ENCODE measurements around the gene ANKRD33B.
"Not testable (repeated sequence)": the region's sequence is repeated elsewhere in the genome, so short reads cannot be mapped to it uniquely, and the experiment has no call there.

ANKRD33B gene

DNA sequence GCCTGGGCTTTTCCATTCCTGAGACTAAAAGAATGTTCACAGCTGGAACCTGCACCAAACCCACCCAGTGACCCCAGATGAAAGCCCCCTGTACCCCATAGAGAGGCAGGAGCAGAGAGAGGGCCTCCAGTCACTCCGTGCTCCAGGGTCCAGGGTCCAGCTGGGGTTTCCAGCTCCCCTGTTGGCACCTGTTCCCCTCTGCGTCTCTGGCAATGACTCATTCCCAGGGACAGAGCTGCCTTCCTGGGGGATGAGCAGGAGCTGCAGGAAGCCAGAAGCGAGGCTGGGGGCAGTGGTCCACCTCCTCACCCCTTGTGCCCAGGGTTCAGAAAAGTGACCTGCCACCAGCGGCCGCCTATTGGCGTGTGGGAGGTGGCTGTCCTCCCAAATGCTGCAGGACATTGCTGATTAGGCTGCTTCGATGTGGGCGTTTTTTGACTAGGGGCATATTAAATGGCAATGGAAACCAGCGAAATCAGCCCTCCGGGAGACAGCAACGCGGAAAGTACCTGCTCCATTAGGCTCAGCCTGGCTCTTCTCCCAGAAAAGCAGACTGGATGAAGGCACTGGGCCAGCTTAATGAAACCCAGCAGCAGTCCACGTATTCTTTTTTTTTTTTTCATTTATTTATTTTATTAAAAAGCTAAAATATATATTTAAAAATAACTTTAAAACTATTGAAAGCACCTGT, 99.8 kb downstream of the ANKRD33B start:
- no peak for DNase-seq

DNA sequence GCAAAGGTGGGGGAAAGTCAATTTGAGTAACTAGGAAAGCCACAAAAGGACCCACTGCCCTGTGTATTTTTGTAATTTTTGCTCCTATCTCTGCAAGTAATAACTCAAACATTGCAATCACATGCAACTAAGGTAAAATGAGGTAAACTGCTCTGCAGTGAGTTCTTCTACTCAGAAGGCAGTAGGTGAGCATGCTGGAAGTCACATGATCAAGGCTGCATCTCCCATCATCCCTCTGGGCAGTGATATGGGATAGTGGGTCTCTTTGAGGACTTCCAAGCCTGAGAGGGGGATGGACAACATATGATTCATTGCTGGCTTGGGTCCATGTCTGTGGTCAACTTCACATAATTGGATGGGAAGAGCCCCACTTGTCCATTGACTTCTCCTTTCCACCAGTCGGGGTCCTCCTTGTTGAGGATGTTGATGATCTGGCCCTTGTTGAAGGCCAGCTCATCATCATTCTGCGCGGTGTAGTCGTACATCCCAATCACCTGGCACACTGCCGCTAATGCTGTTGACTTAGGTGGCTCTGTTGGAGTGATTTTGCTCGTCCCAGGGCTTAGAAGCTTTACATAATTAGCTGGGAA, 100.4 kb downstream of the ANKRD33B start:
- not testable (repeated sequence) for DNase-seq

DNA sequence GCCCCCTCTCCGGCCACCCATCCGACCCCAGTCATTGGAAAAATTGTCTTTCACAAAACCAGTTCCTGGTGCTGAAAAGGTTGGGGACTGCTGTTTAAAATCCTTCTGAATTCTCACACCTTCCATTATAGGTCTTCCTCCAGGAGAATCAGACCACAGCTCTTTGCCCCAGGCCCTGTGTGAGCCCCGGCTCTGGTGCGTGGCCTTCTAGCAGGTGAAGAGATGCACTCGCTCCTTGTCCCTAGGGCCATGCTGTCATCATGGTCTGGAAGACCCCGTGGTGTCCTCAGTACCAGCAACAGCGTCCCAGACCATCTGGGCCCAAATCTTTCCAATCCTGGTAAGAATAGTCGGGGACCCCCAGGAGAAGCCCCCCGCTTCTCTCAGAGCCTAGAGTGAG, 101.9 kb downstream of the ANKRD33B start:
- DNase-seq = no peak

DNA sequence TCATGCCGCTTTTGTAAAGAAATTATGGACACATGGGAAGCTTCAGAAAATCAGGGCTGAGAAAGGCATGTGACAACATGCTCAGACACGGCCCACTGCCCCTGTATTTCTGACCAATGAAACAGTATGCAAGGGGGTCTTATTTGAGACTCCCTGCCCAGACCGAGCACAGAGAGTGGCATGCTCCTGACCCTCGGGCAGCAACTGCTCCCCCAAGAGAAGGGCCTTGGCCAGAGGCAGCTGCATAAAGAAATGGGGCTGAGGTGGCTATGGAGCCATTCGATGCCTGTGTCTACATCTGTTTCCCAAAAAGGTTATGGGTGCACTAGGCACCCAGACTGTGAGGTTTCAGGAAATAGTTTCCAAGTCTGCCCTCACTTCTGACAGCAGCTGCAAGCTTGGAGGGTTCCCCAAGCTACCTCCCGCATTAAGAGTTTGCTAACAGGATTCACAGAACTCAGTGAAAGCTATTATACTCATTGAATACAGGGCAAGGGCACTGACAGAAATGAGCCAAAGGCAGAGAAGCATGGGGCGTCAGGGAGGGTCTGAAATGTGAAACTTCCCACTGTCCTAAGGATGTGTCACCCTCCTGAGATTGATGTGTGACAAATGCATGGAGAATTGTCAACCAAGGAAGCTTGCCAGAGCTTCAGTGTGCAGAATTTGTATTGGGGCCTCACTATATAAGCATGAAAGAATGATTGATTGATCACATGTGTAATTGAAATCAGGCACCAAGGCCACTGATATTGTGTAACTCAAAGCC, 102.8 kb downstream of the ANKRD33B start:
- no peak for DNase-seq

DNA sequence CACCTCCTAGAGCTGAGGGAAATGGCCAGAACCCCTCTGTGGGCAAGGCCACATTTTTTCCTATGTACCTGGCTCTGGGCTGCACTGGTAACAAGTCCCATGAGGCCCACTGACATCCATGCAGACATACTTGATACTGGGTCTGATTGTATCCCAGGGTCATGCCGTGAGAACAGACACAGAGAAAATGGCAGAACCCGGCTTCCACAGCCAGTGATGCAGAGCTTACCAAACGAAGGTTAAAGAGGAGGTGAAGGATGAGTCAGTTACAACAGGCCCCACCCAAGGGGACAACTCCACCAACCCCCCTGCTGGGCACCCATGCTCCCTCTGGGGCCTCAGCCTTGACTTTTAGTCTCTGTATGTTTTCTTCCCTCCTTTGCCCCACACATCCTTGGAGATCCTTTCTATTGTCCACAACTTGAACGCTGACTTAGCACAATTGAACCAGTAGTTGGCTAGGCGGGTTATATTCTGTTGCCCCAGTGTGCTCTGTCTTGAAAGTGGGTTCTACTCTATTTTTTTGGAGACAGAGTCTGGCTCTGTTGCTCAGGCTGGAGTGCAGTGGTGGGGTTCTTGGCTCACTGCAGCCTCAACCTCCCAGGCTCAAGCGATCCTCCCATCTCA, 103.7 kb downstream of the ANKRD33B start:
- DNase-seq = no peak

DNA sequence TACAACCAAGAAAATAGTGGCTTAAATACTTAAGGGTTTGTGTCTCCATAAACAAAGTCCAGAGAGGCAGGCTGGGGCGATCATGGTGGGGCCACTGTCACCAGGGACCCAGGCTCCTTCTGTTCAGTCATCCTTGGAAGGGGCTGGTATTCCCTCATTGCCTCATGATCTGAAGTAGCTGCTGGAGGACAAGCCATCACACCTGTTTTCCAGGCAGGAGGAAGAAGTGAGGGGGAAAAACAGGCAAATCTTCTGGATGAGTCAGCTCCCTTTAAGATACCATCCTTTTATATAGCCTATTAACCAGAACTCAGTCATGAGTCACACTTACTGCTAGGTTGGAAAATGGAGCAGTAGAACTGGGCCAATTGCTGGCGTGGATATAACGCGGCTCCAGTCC, 104.8 kb downstream of the ANKRD33B start:
- no peak for DNase-seq

DNA sequence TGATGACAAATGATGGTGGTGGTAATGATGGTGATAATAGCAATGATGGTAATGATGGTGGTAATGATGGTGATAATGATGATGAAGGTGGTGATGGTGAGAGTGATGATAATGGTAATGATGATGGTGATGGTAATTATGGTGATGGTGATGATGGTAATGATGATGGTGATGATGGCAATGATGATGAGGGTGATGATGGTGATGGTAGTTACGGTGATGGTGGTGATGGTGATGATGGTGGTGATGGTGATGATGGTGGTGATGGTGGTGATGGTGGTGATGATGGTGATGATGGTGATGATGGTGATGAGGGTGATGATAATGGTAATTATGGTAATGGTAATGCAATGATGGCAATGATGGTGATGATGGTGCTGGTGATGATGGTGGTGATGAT, 106.1 kb downstream of the ANKRD33B start:
- DNase-seq = no peak

DNA sequence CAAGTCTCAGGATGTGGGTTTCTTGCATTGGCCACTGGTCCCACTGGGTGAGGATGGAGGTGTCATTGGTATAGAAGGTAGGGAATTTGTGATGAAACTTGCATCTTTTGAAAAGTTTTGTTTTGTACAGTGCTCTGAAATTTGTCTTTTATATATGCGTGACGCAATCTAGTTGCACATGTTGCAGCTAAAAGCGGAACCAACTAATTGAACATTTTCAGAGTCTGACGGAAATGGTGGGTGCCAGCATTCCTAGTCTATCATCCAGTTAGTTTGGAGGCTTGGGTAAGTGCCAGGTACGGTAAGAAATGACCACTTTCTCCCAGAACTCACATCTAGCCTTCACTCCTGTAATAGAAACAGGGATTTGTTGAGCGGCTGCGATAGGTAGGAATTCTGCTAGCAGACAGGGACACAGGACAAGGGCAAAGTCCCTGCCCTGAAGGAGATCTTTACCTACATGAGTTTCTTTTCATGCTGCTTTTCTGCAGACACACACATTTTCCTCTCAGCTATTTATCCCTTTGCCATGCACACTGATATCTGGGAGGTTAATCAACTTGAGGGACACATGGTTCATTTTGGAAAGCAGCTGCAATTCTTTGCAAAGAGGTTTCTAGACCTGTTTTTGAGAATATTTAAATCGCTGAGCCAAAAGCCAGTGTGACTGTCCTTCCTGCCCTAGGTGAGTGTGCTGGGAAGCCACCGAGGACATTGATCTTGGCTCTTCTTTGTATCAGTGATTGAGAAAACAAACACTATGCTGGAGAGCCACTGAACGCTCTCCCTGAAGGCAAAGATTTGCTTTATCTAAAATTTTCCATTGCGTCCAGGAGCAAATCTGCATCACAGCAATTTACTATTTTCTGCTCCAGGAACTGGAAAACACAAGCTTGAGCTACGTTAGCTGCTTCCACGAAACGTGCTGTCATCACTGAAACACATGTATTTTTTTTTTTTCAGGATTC, 107.5 kb downstream of the ANKRD33B start:
- no peak for DNase-seq

DNA sequence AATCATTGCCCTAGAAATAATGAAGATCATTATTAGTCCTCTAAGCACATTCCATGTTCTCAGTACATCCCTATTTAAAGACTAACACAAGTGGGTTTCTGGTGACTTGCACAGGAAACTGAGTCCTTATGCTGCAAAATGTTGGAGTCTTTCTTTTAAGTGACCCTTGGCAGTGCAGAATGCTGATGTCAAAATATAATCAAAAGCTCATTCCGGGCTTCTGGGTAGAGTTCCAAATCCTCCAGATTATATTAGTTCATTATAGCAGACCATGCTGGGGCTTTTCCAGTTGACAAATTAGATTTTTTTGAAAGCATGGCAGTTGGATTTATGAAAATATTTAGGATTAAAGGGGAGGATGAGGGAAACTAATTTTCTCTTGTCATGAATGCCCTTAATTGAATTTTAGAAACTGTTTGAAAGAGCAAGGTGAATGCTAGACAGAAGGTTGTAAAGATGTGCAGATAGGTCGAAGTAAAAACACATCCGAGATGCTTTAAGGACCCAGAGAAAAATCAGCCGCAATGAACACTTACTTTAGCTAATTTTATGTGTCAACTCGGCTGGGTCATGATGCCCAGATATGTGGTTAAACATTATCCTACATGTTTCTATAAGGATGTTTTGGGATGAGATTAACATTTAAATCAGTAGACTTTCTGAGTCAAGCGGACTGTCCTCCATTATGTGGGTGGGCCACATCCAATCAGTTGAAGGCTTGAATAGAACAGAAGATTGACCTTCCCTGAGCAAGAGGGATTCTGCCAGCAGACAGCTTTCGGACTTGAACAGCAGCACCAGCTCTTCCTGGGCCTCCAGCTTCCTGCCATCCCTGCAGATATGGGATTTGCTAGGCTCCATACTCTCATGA, 108.5 kb downstream of the ANKRD33B start:
- DNase-seq = no peak

DNA sequence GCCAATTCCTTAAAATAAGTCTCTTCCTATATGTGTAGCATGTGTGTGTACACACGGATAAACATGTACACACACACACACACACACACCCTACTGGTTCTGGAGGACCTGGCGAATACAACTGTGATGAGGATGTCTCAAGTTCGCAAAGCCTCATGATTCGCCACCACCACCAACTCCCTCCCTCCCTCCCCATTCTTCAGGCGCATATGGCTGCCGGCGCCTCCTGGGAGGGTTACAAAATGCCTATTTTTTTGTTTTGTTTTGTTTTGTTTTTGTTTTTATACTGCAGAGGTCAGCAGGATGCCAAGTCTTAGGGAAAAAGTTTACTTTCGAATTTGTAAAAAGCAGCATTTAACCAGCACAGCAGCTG, 109.1 kb downstream of the ANKRD33B start:
- no peak for DNase-seq

DNA sequence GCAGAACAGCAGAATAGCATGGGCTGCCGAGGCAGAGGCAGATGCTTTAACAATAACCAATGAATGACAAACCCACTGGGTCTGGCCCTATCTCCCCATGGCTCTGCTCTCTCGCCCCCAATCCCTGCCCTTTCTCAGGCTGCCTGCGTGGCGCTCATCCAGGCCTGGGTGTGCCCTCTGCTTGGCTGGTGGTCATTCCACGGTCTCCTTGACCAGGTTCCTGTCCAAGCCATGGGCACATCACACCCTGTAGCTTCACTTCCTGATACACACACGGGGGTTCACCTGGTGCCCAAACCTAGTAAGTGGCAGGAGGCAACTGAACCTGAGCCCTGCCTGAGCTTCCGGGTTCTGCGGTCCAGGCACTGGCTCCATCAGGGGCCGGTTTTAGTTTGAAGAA, 109.5 kb downstream of the ANKRD33B start:
- DNase-seq = no peak

DNA sequence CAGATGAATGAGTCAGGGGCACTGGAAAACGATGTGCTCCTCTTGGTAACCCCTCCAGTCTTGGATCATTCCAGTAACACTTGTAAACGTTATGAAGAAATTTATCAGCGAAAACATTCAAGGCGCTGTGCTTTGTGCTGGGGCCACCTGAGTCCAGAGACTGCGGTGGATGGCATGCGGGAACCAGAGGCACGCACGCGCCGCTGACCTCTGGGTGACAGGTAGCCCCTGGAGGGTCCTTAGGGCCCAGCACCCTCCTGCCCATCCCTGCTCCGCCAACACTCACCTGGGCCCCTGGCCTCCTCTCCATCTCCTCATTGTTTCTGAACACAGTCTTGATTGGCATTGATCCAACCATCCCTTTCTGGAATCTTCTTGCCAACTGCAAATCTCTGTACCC, 110.2 kb downstream of the ANKRD33B start:
- no peak for DNase-seq

DNA sequence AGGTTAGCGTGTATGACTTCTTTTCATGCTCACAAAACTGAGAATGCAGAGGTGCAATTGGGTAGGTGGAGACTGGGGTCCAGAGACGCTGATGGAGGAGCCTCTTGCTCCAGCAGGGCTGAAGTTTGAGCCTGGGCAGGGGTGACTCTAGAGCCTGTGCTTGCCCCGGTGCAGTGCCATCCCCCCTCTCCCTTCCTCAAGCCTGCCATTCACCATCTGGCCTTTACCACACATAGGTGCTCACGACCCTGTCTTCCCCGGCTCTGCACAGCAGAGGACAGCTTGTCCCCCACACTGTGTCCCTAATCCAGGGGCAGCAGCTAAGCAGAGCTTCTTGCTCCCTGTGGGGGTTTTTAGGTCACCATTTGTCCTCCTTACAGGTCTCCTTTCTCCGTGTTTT, 110.7 kb downstream of the ANKRD33B start:
- no peak for DNase-seq

DNA sequence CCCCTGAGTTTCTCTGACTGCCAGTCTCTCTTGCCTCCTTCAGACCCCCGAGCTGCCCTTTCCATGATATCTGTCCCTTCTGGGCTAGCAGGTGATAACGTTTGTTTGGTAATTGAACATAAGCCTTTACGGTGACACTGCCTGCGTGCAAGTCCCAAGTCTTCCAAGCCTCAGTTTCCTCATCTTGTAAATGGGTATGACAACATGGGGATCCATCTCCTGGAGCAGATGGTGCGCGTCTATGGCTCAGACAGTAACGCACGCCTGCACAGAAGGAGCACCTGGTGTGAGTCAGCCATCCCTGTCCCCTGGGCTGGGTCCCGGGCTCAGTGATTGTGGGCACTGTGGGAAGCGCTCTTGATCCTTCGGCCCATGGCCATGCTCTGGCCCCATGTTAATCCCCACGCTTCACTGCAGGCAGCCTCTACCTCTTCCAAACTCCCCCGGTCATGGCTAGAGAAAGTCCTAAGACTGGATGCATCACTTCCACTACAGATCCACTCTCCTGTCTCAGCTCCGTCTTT, 111.4 kb downstream of the ANKRD33B start:
- no peak for DNase-seq

DNA sequence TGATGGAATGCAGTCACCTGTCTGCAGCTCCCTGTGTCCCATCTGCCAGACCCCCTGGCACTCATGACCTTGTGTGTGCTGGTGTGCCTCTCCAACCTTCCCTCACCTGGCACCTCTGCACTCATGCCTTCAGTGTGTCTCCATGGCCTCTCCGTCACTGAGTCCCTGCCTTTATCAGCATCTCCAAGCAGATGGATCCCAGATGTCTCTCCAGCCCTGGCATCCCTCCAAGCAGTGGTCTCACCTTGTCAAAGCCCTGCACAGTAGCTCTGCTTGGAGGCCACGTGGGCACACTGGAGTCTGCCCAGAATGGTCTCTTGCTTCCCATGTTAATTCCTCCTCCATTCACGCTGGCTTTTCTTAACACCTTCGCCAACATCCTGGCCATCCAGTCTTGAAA, 112.4 kb downstream of the ANKRD33B start:
- no peak for DNase-seq

DNA sequence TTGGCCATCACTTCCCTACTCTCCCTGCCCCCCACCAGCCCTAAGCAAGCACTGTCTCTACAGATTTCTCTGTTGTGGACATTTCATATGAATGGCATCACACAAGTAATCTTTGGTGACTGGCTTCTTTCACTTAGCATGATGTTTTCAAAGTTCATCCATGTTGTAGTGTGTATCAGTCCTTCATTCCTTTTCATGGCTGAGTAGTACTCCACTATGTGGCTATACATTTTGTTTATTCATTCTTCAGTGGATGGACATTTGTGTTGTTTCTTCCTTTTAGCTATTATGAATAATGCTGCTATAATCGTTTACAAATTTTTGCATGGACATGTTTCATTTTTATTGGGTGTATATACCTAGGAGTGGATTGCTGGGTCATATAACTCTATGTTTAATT, 113.1 kb downstream of the ANKRD33B start:
- DNase-seq = no peak

DNA sequence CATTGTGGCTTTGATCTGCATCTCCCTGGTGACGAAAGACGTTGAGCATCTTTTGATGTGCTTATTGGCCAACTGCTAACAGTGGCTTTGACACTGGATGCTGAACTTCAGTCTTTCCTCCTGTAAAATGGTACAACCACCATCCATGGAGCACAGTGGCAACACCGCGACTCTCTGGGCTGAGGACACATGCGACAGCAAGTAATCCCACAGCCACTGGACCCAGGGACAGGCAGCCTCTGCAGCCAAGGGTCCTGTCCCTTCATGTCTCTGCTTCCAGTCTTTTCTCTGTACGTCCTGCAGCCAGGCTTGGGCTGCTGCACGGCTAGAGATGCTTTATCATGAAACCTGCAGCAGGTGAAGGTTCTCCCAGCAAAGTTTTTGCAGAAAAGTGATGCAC, 113.7 kb downstream of the ANKRD33B start:
- DNase-seq = no peak

DNA sequence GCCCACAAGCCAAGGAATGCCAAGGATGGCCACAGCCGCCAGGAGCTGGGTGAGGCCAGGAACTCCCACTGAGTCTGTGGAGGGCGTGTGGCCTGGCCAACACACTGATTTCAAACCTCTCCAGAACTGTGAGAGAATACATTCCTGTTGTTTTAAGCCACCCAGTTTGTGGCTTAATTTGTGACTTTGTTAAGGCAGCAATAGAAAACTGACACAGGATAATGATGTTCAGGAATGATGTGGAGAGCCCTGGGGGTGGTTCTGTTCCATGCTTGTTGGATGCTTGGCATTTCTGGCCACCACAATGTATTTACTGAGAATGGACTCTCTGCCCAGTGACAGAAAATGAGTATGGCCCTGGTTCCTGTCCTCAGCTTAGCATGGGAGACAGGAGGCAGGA, 114.4 kb downstream of the ANKRD33B start:
- DNase-seq = no peak

DNA sequence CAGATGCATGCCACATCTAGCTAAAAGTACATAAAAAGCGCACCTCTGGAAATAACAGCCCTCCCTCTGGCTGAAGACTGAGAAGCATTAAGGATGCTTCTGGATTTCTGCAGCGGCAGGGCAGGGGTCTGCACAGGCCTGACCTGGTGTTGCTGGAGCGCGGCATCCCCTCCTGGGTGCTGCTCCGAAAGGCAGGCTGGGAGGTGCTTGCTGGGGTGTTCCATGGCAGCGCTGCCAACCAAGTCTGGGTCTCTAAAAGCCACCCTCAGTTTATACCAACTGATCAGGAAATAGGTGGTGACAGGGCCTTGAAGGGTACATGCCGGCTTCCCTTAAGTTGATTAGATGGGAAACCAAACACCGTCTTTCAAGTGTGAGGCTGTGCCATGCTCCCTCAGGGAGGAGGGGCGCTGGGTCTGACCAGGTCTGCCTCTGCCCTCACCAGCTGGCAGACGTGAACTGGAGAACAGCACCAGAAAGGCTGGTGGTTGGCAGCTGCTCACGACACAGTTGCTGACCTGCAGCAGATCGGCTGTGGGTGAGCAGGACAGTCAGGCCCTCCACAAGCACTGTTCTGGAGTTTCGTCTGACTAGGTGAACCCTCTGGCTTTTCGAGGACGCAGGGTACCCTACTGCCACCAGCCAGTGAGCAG, 115.6 kb downstream of the ANKRD33B start:
- no peak for DNase-seq

DNA sequence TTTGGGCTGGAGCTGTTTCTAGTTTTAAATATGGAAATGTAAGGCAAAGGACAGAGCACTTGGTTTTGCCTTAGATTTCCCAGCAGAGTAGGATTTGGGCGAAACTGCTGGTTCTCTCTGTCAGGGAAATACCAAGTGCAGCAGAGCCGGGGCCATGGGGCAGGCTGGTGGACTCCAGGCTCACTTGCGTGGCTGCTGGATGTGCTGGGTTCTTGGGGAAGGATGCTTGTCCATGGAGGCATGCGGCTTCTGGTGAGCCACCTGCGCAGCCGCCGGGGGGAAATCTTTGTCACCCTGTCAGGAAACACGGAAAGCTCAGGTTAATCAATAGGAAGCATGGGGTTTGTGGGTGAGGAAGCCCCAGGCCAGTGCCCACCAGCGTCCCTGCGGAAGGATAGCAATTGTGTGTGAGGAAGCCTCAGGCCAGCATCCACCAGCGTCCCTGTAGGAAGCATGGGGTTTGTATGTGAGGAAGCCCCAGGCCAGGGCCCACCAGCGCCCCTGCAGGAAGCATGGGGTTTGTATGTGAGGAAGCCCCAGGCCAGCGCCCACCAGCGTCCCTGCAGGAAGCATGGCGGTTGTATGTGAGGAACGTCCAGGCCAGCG, 117.1 kb downstream of the ANKRD33B start:
- DNase-seq = no peak

Measured in CD4-positive, alpha-beta T cell treated with Interleukin-10 for 1 hour (primary cell).